Activated T-helper 2 cell treated with anti-CD3 and anti-CD28 coated beads, Interferon-gamma antibody, Interleukin-2, Interleukin-4, amounts not matched to agents 10 μg/mL and 5 μg/mL and 100 μg/mL, durations not matched to agents 14 hours and 24 hours and 36 hours (primary cell): ENCODE measurements around the gene TAF1B. TPM values are rescaled to one million over a fixed set of nuclear protein-coding genes. Genes with fewer than 3 reads are reported as not detected.

Experiments
- DNase-seq: peaks from one replicate; pipeline ENCODE4 v3.0.0; 2021; ENCODE audit warnings: low spot score
- H3K27ac Mint-ChIP-seq: one replicate; pipeline ENCODE4 v1.8.0; 2021; ENCODE audit warnings: mixed read lengths
- H3K27me3 Mint-ChIP-seq: one replicate; pipeline ENCODE4 v1.8.0; 2021; ENCODE audit warnings: low read depth, mixed read lengths
- H3K36me3 Mint-ChIP-seq: one replicate; pipeline ENCODE4 v1.8.0; 2021; ENCODE audit warnings: low read depth, mixed read lengths
- H3K4me1 Mint-ChIP-seq: one replicate; pipeline ENCODE4 v1.8.0; 2021; ENCODE audit warnings: low read depth, mixed read lengths
- H3K4me3 Mint-ChIP-seq: one replicate; pipeline ENCODE4 v1.8.0; 2021; ENCODE audit warnings: low read depth, mild to moderate bottlenecking, moderate library complexity, mixed read lengths
- H3K9me3 Mint-ChIP-seq: one replicate; pipeline ENCODE4 v1.8.0; 2021; ENCODE audit warnings: mixed read lengths
- intact Hi-C: fragments of 100-400 bp; cut with micrococcal nuclease; formaldehyde crosslinking; loops from one replicate; pipeline ENCODE4 v1.15.1; 2023
- total RNA-seq: library from RNA; stranded (reverse); gene quantifications from 2 replicates; pipeline ENCODE4 v1.2.3, GENCODE V29; 2022

Gene TAF1B
- 29.3 and 32.4 TPM in 2 replicates for total RNA-seq

DNA sequence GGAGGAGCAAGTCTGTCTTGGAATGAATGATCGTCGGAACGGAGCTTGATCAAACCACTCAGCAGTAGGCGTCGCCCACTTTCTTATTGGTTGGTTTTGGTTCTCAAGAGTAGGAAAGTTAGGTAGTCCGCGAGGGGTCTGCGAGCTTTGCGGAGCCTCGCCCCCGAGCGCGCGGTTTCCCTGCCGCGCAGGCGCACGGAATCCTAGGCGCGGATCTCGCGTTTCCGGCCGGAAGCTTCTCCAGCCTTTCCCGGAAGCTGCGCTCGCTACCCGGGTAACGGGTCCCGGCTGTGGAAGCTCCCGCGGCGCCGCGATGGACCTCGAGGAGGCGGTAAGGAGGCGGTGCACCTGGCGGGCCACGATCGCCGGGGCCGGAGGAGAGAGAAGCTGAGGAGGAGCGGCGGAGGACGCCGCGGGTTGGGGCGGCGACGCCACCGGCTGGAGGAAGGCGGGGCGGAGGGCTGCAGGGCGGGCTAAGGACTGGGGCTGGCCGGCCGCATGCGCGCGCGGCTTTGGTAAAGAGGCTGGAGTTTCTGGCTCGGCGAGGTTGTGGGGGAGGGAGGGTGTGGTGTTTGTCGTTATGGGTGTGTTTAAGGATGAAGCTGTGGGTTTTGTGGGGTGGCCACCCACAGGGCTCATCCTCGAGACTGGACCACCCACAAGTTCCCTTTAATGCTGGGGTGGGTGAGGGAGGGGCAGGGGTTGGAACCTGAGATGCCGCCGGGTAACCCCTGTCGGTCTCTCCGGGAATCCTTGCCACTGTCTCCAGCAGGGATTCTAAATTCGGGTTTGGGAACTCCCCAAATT lies at the start of gene TAF1B:
TSS of gene TAF1B (plus strand) at position 246 of the 807 bp plus-strand sequence. CDS start at position 314, 68 bp downstream.
- H3K36me3 Mint-ChIP-seq: peaks cover 39% of the 10 kb centered on the region

DNA sequence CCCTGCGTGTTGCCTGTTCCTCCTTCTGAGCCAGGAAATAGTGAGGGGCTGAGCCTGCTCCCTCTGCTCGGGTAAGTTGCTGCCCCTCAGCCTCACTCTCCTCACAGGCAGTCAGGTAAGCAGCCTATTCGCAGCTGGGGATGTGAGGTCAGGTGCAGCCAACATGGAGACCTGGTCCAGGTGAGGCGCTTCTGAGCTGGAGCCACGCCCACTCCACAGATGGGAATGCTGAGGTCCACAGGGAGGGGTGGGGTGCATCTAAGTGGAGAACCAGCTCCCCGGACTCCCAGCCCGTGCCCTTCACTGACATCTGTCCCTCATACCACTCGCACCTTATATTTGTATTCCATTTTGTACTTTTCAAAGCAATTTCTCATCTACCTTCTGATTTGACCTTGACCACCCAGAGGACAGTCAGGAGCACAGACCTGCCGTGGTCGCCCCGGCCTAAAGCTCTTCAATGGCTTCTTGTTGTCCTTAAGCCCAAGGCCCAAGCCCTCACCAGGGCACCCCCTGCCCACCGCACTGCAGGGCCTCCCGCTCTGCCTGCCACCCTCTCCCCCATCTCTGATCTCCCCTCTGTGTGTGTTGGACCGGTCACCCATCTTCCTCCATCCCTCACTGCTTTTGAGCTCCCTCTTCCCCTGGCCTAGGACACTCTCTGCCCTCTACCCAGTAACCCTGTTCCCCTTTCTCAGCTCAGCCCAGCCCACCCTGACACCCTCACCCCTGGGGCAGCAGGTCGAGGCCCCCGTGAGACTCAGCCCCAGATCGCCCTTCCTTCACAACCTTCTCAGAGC lies 49.2 kb upstream of the TAF1B start:
- Mint-ChIP-seq H3K4me1 (peaks cover 17% of the 10 kb centered on the region), H3K27me3 (no peaks in the 10 kb centered on the region), H3K27ac (no peak overlapping the region), H3K36me3 (no peaks in the 10 kb centered on the region), H3K4me3 (no peak overlapping the region), H3K9me3 (peaks cover 4% of the 10 kb centered on the region)
- no peak for DNase-seq
- intact Hi-C loops: no loop called here

More for the DNA sequence above, at the start of gene TAF1B:
- peak; percentile 91 for DNase-seq
- H3K9me3 Mint-ChIP-seq: no peaks in the 10 kb centered on the region
- H3K4me3 Mint-ChIP-seq: peak within 1 kb of the TSS; percentile 88
- peak within 1 kb of the TSS; percentile 89 for H3K27ac Mint-ChIP-seq
- H3K4me1 Mint-ChIP-seq: peaks cover 47% of the 10 kb centered on the region
- intact Hi-C loops: loop anchor here (1.0 to 10.0 kb wide), 10 partner anchors 13 to 1311 kb away; partner anchors contain the start of genes CPSF3, GRHL1, ITGB1BP1 and ODC1
- no peaks in the 10 kb centered on the region for H3K27me3 Mint-ChIP-seq

DNA sequence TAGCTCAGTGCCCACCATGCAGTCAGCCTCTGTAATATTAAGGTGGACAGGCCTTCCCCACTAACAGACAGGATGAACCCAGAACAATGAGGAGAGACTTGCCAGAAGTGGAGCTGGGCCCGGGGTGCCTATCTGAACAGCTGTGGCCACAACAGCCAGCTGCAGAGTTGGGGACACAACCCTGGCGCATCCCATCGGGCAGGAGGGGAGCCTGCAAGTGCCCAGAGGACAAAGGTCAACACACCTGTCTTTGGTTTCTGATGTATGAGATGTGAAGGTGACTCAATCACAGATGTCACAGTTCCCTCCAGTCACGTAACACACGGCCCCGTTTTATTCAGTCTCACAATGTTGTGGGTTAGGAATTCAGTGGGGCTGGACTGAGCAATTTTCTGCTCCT lies 48.2 kb upstream of the TAF1B start:
- H3K27me3 Mint-ChIP-seq: no peaks in the 10 kb centered on the region
- no peak for DNase-seq
- intact Hi-C loops: no loop called here
- peaks cover 4% of the 10 kb centered on the region for H3K9me3 Mint-ChIP-seq
- H3K27ac Mint-ChIP-seq: no peak overlapping the region
- peaks cover 26% of the 10 kb centered on the region for H3K4me1 Mint-ChIP-seq
- H3K4me3 Mint-ChIP-seq: no peak overlapping the region
- no peaks in the 10 kb centered on the region for H3K36me3 Mint-ChIP-seq

DNA sequence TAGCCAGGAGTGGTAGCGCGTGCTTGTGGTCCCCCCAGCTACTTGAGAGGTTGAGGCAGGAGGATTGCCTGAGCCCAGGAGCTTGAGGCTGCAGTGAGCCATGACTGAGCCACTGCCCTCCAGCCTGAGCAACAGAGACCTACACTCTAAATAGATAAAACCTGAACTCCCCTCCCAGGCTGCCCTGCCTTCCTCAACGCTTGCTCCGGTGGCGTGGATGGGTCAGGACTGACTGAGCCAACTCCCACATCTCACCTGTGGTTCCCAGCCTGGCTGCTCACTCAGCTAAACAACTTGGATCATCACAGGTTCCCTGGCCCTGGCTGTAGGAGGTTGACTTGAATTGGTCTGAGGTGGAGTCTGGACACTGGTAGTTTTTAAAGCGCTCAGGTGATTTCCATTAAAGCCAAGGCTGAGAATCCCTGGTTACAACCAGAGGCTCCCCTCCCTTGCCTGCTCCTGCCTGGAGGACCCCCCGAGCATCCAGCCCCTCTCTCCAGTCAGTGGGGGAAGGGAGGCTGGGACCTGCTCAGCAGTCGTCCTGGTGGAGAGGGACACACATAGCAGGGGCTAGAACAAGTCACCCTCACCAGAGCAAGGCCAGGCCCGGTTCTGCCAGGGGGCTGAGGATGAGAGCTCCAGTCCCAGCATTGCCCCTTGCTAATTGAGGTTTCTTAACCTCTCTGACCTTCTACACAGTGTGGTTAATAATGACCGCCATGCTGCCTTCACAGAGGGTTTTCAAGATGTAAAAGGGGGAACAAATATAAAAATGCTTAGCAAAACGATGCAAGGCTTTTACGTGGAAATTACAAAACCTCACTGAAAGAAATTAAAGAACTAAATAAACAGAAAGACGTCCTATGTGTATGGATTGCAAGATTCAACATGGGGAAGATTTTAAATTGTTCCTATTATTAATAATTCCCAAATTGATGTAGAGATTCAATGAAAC lies 46.9 kb upstream of the TAF1B start:
- Mint-ChIP-seq H3K4me3 (no peak overlapping the region), H3K27me3 (no peaks in the 10 kb centered on the region), H3K9me3 (peaks cover 4% of the 10 kb centered on the region), H3K4me1 (peaks cover 36% of the 10 kb centered on the region), H3K36me3 (no peaks in the 10 kb centered on the region), H3K27ac (no peak overlapping the region)
- intact Hi-C loops: no loop called here
- no peak for DNase-seq

DNA sequence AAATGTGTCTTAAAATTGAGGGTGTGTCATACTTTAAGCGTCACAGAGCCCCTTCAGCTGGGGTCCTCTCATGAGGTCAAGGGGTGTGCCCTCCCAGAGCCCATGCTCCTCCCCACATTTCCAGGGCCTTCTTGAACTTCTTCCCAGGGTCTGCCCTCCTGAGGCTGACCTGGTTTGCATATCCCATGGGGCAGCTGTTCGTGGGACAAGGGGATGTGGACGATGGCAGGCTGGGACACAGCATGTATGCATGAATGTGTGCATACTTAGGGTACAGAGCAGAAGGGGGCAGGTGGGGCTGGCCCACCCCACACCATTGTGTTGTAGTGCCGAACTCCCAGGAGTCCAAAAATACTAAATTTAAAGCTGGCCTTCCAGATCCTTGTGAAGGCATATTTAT lies 46.2 kb upstream of the TAF1B start:
- Mint-ChIP-seq H3K36me3 (no peaks in the 10 kb centered on the region), H3K27ac (no peak overlapping the region), H3K4me3 (no peak overlapping the region), H3K27me3 (no peaks in the 10 kb centered on the region), H3K9me3 (peaks cover 4% of the 10 kb centered on the region), H3K4me1 (peaks cover 37% of the 10 kb centered on the region)
- DNase-seq: no peak
- intact Hi-C loops: no loop called here

DNA sequence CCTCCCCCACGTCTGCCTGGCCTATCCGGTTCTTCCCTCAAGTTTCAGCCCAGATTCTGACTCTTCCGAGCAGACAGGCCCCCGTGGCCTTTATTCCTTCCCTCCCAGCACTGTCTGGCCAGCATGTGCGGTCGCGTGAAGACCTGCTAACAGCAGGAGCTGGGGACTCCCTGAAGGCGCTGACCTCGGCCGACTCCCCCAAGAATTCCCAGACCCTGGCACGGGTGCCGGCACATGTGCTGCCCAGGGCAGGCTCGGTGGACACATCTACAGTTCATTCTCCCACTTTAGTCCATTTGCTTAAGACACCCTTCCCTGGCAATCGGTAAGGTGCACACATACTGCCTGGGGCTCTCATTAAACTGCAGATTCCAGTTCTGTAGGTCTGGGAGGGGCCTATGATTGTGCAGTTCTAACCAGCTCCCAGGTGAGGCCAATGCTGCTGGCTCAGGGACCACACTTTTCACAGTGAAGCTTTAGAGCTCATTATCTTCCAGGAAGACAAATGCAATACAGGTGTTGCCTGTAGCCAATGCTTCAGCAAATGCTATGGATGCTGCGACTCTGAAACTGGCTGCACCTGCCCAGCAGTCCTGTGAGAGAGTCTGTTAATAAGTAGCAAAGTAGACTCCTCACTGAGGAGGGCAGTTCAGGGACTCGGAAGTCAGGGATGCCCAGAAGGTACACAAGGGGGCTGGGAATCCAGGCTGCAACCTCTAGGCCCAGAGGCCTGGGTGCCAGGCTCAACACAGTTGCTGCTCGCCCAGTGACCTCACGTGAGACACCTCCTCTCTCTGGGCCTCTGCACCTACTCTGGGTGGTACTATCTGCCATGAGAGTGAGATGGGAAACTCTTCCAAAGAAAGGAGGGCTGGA lies 45.4 kb upstream of the TAF1B start:
- Mint-ChIP-seq H3K27me3 (no peaks in the 10 kb centered on the region), H3K9me3 (peaks cover 4% of the 10 kb centered on the region), H3K4me1 (peaks cover 37% of the 10 kb centered on the region), H3K27ac (no peak overlapping the region), H3K4me3 (no peak overlapping the region), H3K36me3 (no peaks in the 10 kb centered on the region)
- DNase-seq: no peak
- intact Hi-C loops: loop anchor here (2.0 kb wide), 1 partner anchor 15 kb away; no protein-coding TSS in a partner anchor

DNA sequence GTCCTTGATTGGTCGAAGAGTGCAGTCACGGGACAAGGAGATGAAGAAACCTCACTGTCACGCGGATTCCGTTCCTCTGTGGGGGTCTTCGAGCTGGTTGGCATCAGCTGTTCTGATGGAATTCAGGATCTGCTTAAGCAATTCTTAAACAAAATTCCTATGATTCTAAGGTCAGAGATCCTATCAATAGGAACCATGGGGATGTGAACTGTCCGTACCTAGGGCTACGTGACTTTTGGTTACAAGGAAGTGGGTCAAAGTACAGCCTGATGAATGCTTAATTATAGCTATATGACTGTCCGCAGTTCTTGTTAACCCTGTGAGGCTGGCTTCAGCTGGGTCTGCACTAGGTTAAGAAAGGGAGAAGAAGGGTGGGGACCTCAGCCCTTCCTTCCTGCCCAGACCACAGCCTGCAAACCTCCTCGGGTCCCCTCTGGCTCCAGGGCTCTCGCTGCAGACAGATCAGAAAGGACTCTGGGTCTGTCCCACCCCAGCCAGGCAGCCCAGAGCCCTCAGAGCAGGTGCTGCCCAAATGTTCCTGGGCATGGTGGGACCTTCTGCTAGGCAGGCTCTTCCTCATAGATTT lies 44.2 kb upstream of the TAF1B start:
- peaks cover 37% of the 10 kb centered on the region for H3K4me1 Mint-ChIP-seq
- no peaks in the 10 kb centered on the region for H3K27me3 Mint-ChIP-seq
- no peaks in the 10 kb centered on the region for H3K9me3 Mint-ChIP-seq
- no peak overlapping the region for H3K27ac Mint-ChIP-seq
- intact Hi-C loops: loop anchor here (2.0 kb wide), 1 partner anchor 16 kb away; no protein-coding TSS in a partner anchor
- peak overlapping the region; percentile 72 for H3K4me3 Mint-ChIP-seq
- DNase-seq: no peak
- no peaks in the 10 kb centered on the region for H3K36me3 Mint-ChIP-seq

DNA sequence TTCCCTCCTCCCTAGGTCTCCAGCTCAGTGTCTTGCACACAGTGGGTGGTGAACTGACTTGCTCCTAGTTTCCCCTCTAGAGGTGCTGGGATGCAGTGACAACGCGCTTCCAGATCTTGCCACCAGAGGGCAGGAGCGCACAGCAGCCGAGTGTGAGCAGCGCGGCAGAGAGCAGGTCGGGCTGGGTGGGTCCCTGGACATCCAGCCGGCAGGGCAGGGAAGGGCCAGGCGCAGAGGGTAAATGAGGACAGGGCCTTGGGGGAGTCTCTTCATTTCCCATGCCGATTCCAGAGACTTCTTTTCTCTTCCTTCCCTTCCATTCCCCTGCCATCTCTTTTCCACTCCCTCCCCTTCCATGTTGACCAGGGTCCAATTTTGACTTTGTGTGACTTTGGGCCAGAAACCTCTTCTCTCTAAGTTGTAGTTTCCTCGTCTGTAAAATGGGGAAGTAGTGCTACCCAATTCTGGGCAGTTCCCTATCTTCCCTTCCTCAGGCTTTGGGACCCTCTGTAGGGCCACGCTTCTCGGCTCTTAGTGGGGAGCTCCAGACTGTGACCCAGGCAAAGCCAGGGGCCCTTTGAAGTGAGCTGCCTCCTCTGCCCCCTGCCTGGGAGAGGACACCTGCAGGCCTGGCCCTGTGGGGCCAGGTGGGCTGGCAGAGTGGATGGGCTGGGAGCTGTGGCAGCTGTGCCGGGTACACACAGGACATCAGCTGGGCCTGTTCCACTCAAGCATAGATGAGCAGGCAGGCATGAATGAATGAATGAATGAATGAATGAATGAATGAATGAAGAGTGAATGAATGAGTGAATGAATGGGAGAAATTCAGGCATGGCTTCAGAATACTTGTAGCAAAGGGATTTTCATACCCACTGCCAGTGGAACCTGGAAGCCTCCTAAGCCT lies 43.3 kb upstream of the TAF1B start:
- Mint-ChIP-seq H3K27me3 (no peaks in the 10 kb centered on the region), H3K4me1 (peaks cover 34% of the 10 kb centered on the region), H3K4me3 (peak overlapping the region; percentile 72), H3K36me3 (no peaks in the 10 kb centered on the region), H3K9me3 (no peaks in the 10 kb centered on the region), H3K27ac (peak overlapping the region; percentile 71)
- intact Hi-C loops: loop anchor here (2.0 kb wide), 1 partner anchor 17 kb away; no protein-coding TSS in a partner anchor
- DNase-seq: peak; percentile 81

DNA sequence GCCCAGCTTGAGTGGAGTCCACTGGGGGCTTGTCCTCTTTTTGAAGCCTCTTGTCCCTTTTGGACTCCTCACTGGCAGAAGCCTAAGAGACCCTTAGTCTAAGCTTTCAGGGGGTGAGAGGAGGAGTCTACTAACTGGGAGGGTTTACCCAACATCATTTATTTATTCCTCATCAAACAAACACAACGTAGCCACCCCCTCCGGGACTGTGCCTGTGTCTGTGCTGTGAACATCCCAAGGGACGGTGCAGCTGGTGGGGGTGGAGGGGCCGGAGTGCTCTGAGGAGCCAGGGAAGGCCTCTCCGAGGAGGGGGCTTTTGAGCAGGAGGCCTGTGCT lies 42.7 kb upstream of the TAF1B start:
- no peaks in the 10 kb centered on the region for H3K36me3 Mint-ChIP-seq
- intact Hi-C loops: no loop called here
- peaks cover 34% of the 10 kb centered on the region for H3K4me1 Mint-ChIP-seq
- H3K27ac Mint-ChIP-seq: no peak overlapping the region
- H3K4me3 Mint-ChIP-seq: no peak overlapping the region
- DNase-seq: no peak
- no peaks in the 10 kb centered on the region for H3K9me3 Mint-ChIP-seq
- peaks cover 3% of the 10 kb centered on the region for H3K27me3 Mint-ChIP-seq

DNA sequence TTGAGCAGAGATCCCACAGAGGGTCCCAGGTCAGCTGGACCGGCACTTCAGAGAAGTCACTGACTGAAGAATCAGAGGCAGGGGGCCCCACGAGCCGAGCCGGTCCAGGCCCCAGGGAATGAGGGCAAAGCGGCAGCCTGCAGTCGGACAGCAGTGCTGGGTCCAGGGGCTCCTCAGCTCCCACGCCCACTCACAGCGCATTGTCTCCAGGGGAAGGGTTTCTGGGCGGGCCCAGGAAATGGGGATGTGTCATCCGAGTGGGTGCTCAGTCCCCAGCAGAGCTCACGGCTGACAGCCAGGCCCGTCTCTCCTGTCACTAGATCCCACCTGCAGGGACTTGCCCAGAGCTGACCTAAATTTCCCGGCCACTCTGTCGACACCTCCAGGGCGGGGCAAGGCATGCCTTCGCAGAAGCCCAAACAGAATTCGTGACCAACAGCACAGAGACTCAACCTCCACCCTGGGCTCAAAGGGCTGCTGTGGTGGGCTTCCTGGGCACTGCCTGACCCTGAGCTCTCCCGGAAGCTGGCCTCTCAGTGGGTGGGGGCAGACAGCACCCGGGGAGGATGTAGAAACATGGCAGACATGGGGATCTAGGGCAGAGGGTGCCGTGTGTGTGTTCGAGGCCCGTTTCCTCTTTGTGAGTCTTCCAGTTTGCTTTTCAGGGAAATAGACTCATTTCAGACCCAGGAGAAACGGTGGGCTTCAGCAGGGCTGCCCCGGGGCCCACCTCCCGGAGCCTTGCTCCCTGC lies 42.1 kb upstream of the TAF1B start:
- Mint-ChIP-seq H3K27ac (no peak overlapping the region), H3K27me3 (peaks cover 4% of the 10 kb centered on the region), H3K9me3 (no peaks in the 10 kb centered on the region), H3K4me1 (peaks cover 34% of the 10 kb centered on the region), H3K36me3 (no peaks in the 10 kb centered on the region), H3K4me3 (no peak overlapping the region)
- intact Hi-C loops: no loop called here
- no peak for DNase-seq
